Measurements from ENCODE around the gene SLC4A4.

DNA sequence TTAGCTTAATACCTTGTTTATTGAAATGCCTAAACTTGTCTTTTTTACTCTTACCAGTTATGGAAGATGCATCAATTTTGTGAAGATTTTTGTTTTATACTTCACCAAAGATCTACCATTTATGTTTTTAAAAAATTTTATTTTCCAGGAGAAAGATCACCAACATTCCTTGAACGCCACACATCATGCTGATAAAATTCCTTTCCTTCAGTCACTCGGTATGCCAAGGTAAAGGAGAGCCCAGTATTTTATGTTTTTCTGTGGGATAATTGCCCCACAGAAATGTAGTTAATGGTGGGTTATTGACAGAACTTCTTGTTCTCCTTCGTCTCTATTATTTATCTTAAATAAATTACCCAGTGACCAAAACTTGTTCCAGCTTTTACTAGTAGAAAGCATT is 228.0 kb downstream of the SLC4A4 start:
- TF ChIP-seq ZNF830 (tag by site-specific recombination; IDR thresholded peaks at IDR 0.05; ENCODE audit: low read depth) = no peak
- no peak for TF ChIP-seq HOXA7 (CRISPR knock-in tag; IDR thresholded peaks at IDR 0.05; ENCODE audit: borderline replicate concordance)
- no peak for TF ChIP-seq KLF9 (tag by site-specific recombination; IDR thresholded peaks at IDR 0.05; ENCODE audit: low read depth)
- TF ChIP-seq, protein P1, sequence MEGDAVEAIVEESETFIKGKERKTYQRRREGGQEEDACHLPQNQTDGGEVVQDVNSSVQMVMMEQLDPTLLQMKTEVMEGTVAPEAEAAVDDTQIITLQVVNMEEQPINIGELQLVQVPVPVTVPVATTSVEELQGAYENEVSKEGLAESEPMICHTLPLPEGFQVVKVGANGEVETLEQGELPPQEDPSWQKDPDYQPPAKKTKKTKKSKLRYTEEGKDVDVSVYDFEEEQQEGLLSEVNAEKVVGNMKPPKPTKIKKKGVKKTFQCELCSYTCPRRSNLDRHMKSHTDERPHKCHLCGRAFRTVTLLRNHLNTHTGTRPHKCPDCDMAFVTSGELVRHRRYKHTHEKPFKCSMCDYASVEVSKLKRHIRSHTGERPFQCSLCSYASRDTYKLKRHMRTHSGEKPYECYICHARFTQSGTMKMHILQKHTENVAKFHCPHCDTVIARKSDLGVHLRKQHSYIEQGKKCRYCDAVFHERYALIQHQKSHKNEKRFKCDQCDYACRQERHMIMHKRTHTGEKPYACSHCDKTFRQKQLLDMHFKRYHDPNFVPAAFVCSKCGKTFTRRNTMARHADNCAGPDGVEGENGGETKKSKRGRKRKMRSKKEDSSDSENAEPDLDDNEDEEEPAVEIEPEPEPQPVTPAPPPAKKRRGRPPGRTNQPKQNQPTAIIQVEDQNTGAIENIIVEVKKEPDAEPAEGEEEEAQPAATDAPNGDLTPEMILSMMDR (tag by site-specific recombination; IDR thresholded peaks at IDR 0.05) = no peak
- TF ChIP-seq SP2 (tag by site-specific recombination; IDR thresholded peaks at IDR 0.05) = no peak
- no peak for TF ChIP-seq TCF7L2 (IDR thresholded peaks at IDR 0.05; ENCODE audit: borderline replicate concordance, low read depth, low read length)
- TF ChIP-seq, protein P2, sequence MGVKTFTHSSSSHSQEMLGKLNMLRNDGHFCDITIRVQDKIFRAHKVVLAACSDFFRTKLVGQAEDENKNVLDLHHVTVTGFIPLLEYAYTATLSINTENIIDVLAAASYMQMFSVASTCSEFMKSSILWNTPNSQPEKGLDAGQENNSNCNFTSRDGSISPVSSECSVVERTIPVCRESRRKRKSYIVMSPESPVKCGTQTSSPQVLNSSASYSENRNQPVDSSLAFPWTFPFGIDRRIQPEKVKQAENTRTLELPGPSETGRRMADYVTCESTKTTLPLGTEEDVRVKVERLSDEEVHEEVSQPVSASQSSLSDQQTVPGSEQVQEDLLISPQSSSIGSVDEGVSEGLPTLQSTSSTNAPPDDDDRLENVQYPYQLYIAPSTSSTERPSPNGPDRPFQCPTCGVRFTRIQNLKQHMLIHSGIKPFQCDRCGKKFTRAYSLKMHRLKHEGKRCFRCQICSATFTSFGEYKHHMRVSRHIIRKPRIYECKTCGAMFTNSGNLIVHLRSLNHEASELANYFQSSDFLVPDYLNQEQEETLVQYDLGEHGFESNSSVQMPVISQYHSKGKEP (tag by site-specific recombination; IDR thresholded peaks at IDR 0.05) = no peak
- no peak for TF ChIP-seq ZNF311 (tag by site-specific recombination; IDR thresholded peaks at IDR 0.05; ENCODE audit: borderline replicate concordance)
- TF ChIP-seq ZFP3 (tag by site-specific recombination; IDR thresholded peaks at IDR 0.05; ENCODE audit: low read depth) = no peak
- TF ChIP-seq ATF2 (tag by site-specific recombination; IDR thresholded peaks at IDR 0.05; ENCODE audit: low read depth) = no peak
- no peak for TF ChIP-seq ZNF529 (tag by site-specific recombination; IDR thresholded peaks at IDR 0.05; ENCODE audit: insufficient replicate concordance)
- no peak for TF ChIP-seq MZF1 (tag by site-specific recombination; IDR thresholded peaks at IDR 0.05; ENCODE audit: borderline replicate concordance)

Measured in HEK293 (cell line).